H1 (cell line): ENCODE results near the gene UBL5. TPM values are rescaled to one million over a fixed set of nuclear protein-coding genes. Genes with fewer than 3 reads are reported as not detected.

Experiments used
- CTCF ChIA-PET: fragments of 300-600 bp; sonication (Branson Sonifier 250); formaldehyde crosslinking; loops from one replicate; lab custom pipeline; 2021; ENCODE audit not compliant: partially characterized antibody; lab: Charles Lee
- POLR2A ChIA-PET: fragments of 300-600 bp; sonication (Branson Sonifier 250); formaldehyde crosslinking; loops from one replicate; lab custom pipeline; 2021; ENCODE audit warnings: inconsistent platforms; ENCODE audit not compliant: partially characterized antibody; lab: Charles Lee
- DNase-seq, 2 experiments: peaks; one replicate each; pipeline versions ENCODE4 v3.0.0 to v3.0.0-alpha.2; 2010 to 2022; ENCODE audit warnings: low spot score in 2 of 2, low read depth in 1 of 2, mixed read lengths in 1 of 2
- FAIRE-seq: peaks from 2 replicates; lab custom pipeline; 2011; peaks lifted over from hg19 to GRCh38; lab: Jason Lieb, UNC
- H2AFZ ChIP-seq: 2 replicates; pipeline ENCODE4 v1.8.1; 2012; ENCODE audit warnings: low read length, inconsistent platforms
- H2AK5ac ChIP-seq: 2 replicates; pipeline ENCODE4 v1.6.1; 2013; ENCODE audit warnings: low read depth, low read length
- H2BK120ac ChIP-seq: replicated peaks from 2 replicates; pipeline ENCODE3; 2013; ENCODE audit warnings: low read depth, low read length, inconsistent platforms
- H2BK12ac ChIP-seq: 2 replicates; pipeline ENCODE4 v1.6.1; 2013; ENCODE audit warnings: low read depth, low read length
- H2BK15ac ChIP-seq: 2 replicates; pipeline ENCODE4 v1.6.1; 2013; ENCODE audit warnings: low read length
- H2BK20ac ChIP-seq: 2 replicates; pipeline ENCODE4 v1.6.1; 2013; ENCODE audit warnings: low read length
- H2BK5ac ChIP-seq: 2 replicates; pipeline ENCODE4 v1.6.1; 2013; ENCODE audit warnings: low read depth, low read length
- H3K14ac ChIP-seq: 2 replicates; pipeline ENCODE4 v1.6.1; 2013; ENCODE audit warnings: inconsistent platforms; ENCODE audit not compliant: insufficient read length
- H3K18ac ChIP-seq: 2 replicates; pipeline ENCODE4 v1.6.1; 2013; ENCODE audit warnings: low read length; ENCODE audit errors: extremely low read depth
- H3K23ac ChIP-seq: 2 replicates; pipeline ENCODE4 v1.6.1; 2013; ENCODE audit warnings: inconsistent platforms; ENCODE audit not compliant: insufficient read length
- H3K23me2 ChIP-seq: 2 replicates; pipeline ENCODE4 v1.6.1; 2013; ENCODE audit warnings: low read depth, low read length
- H3K27ac ChIP-seq: 2 replicates; pipeline ENCODE4 v1.6.1; 2011; ENCODE audit warnings: low read depth, low read length, inconsistent platforms
- H3K27me3 ChIP-seq, 4 experiments: replicated peaks in 1 of 4; 1 replicate in 1 of 4; 2 replicates in 3 of 4; pipeline versions ENCODE4 v1.6.1 to v1.8.1; 2011 to 2013; ENCODE audit warnings: low read length in 3 of 4, mild to moderate bottlenecking in 3 of 4, inconsistent platforms in 2 of 4, mixed read lengths in 2 of 4, moderate library complexity in 1 of 4; ENCODE audit not compliant: control insufficient read depth in 3 of 4, insufficient read depth in 3 of 4; ENCODE audit errors: extremely low read depth in 1 of 4
- H3K36me3 ChIP-seq, 4 experiments: 2 replicates each; pipeline versions ENCODE4 v1.6.1 to v1.8.1; 2011 to 2013; ENCODE audit warnings: mild to moderate bottlenecking in 4 of 4, low read length in 3 of 4, moderate library complexity in 2 of 4, control low read depth in 1 of 4, inconsistent platforms in 1 of 4; ENCODE audit not compliant: insufficient read depth in 4 of 4, control insufficient read depth in 2 of 4
- H3K4ac ChIP-seq: replicated peaks from 2 replicates; pipeline ENCODE3; 2013; ENCODE audit warnings: low read length, low read depth, mixed read lengths, inconsistent platforms; ENCODE audit not compliant: insufficient read length
- H3K4me1 ChIP-seq, 4 experiments: replicated peaks in 1 of 4; 1 replicate in 1 of 4; 2 replicates in 3 of 4; pipeline versions ENCODE4 v1.6.1 to v1.8.1; 2011 to 2013; ENCODE audit warnings: low read length in 3 of 4, inconsistent platforms in 2 of 4, mixed read lengths in 1 of 4; ENCODE audit not compliant: insufficient read depth in 4 of 4, control insufficient read depth in 3 of 4
- H3K4me2 ChIP-seq, 2 experiments: 2 replicates each; pipeline versions ENCODE4 v1.6.1 to v1.8.1; 2011 to 2013; ENCODE audit warnings: low read depth in 2 of 2, low read length in 2 of 2, control low read depth in 1 of 2, inconsistent platforms in 1 of 2, mild to moderate bottlenecking in 1 of 2; ENCODE audit not compliant: insufficient read depth in 1 of 2
- H3K4me3 ChIP-seq, 4 experiments: fragments of 200-600, 300-600 bp in 1 of 4; sonication (generic), shearing (Covaris generic), sonication (Bioruptor Twin) in 1 of 4; 2 replicates each; pipeline versions ENCODE4 v1.5.1 to v1.8.1; 2011 to 2016; ENCODE audit warnings: low read length in 4 of 4, low read depth in 3 of 4, control low read depth in 2 of 4, inconsistent platforms in 2 of 4, mild to moderate bottlenecking in 2 of 4, mixed read lengths in 1 of 4, moderate library complexity in 1 of 4; ENCODE audit not compliant: insufficient read depth in 2 of 4; ENCODE audit errors: extremely low read depth in 1 of 4
- H3K56ac ChIP-seq: replicated peaks from 2 replicates; pipeline ENCODE3; 2013; ENCODE audit warnings: low read depth, mild to moderate bottlenecking, mixed read lengths, low read length, inconsistent platforms; ENCODE audit not compliant: insufficient read length
- H3K79me1 ChIP-seq: 2 replicates; pipeline ENCODE4 v1.6.1; 2013; ENCODE audit warnings: low read depth, low read length, control low read depth
- H3K79me2 ChIP-seq, 2 experiments: 2 replicates each; pipeline versions ENCODE4 v1.6.1 to v1.8.1; 2012 to 2013; ENCODE audit warnings: low read length in 2 of 2, mild to moderate bottlenecking in 2 of 2, inconsistent platforms in 1 of 2; ENCODE audit not compliant: insufficient read depth in 2 of 2, control insufficient read depth in 1 of 2
- H3K9ac ChIP-seq, 4 experiments: replicated peaks in 1 of 4; 1 replicate in 1 of 4; 2 replicates in 3 of 4; pipeline versions ENCODE4 v1.6.1 to v1.8.1; 2011 to 2013; ENCODE audit warnings: low read depth in 3 of 4, low read length in 3 of 4, control low read depth in 2 of 4, mild to moderate bottlenecking in 2 of 4, moderate library complexity in 2 of 4, inconsistent platforms in 1 of 4; ENCODE audit errors: extremely low read depth in 1 of 4
- H3K9me3 ChIP-seq, 2 experiments: 2 replicates each; pipeline versions ENCODE4 v1.6.1 to v1.8.1; 2012 to 2013; ENCODE audit warnings: mild to moderate bottlenecking in 2 of 2, moderate library complexity in 2 of 2, control low read depth in 1 of 2, inconsistent platforms in 1 of 2, low read depth in 1 of 2, low read length in 1 of 2, mixed read lengths in 1 of 2; ENCODE audit not compliant: insufficient read depth in 2 of 2
- H4K20me1 ChIP-seq, 2 experiments: replicated peaks in 1 of 2; 2 replicates each; pipeline versions ENCODE3 to v1.8.1; 2011 to 2013; ENCODE audit warnings: inconsistent platforms in 2 of 2, low read length in 2 of 2, mild to moderate bottlenecking in 1 of 2; ENCODE audit not compliant: insufficient read depth in 2 of 2, control insufficient read depth in 1 of 2
- H4K5ac ChIP-seq: 2 replicates; pipeline ENCODE4 v1.6.1; 2013; ENCODE audit warnings: low read length, low read depth, mixed read lengths, inconsistent platforms; ENCODE audit not compliant: insufficient read length
- H4K8ac ChIP-seq: 2 replicates; pipeline ENCODE4 v1.8.0; 2013; ENCODE audit warnings: mild to moderate bottlenecking, moderate library complexity, low read length, inconsistent platforms; ENCODE audit not compliant: insufficient read depth; ENCODE audit errors: extremely low read depth
- H4K91ac ChIP-seq: replicated peaks from 2 replicates; pipeline ENCODE3; 2013; ENCODE audit warnings: low read length, mixed read lengths, inconsistent platforms; ENCODE audit not compliant: insufficient read length
- CEBPB ChIP-seq: IDR thresholded peaks from 2 replicates; pipeline ENCODE4 v1.6.1; 2012; ENCODE audit warnings: low read depth, low read length
- CHD1 ChIP-seq: IDR thresholded peaks from 2 replicates; pipeline ENCODE4 v1.6.1; 2012; ENCODE audit warnings: low read depth, low read length, improper control_type of control experiment
- EGR1 ChIP-seq: IDR thresholded peaks from 2 replicates; pipeline ENCODE4 v1.6.1; 2011; ENCODE audit warnings: low read depth, low read length, borderline replicate concordance
- JUND ChIP-seq: IDR thresholded peaks from 2 replicates; pipeline ENCODE4 v1.6.1; 2011; ENCODE audit warnings: mild to moderate bottlenecking, improper control_type of control experiment, low read length
- RFX5 ChIP-seq: IDR thresholded peaks from 2 replicates; pipeline ENCODE4 v1.6.1; 2011; ENCODE audit warnings: low read depth, low read length, improper control_type of control experiment, borderline replicate concordance
- RNF2 ChIP-seq: fragments of 200-900, 300-1000 bp; sonication (generic); IDR thresholded peaks from 2 replicates; pipeline ENCODE4 v1.7.1; 2016; ENCODE audit warnings: borderline replicate concordance, low read depth, mild to moderate bottlenecking, antibody characterized with exemption, low read length; ENCODE audit not compliant: poor library complexity, severe bottlenecking; ENCODE audit errors: missing control alignments
- SAP30 ChIP-seq: fragments of 300-600 bp; sonication (generic); IDR thresholded peaks from 2 replicates; pipeline ENCODE4 v1.7.1; 2012; ENCODE audit warnings: low read length, moderate library complexity, mild to moderate bottlenecking, inconsistent platforms; ENCODE audit not compliant: insufficient read depth, insufficient replicate concordance
- SIN3A ChIP-seq, 2 experiments: IDR thresholded peaks in 1 of 2; conservative IDR thresholded peaks in 1 of 2; 2 replicates each; pipeline ENCODE4 v1.6.1; 2011 to 2012; ENCODE audit warnings: low read length in 2 of 2, improper control_type of control experiment in 1 of 2, low read depth in 1 of 2, mild to moderate bottlenecking in 1 of 2
- SIX5 ChIP-seq: IDR thresholded peaks from 2 replicates; pipeline ENCODE4 v1.6.1; 2011; ENCODE audit warnings: mild to moderate bottlenecking, low read depth, low read length
- TCF12 ChIP-seq: IDR thresholded peaks from 2 replicates; pipeline ENCODE4 v1.6.1; 2011; ENCODE audit warnings: low read depth, mild to moderate bottlenecking, low read length
- WGBS, 2 experiments: shearing (Covaris generic) in 1 of 2; methylation state at CpG; one replicate each; pipeline versions ENCODE4 v1.1.6 to v1.1.7; 2013 to 2015; ENCODE audit warnings: low lambda C conversion rate in 2 of 2, mixed read lengths in 2 of 2, inconsistent platforms in 1 of 2, low coverage in 1 of 2, missing lambda C conversion rate in 1 of 2; ENCODE audit not compliant: insufficient replicate concordance in 2 of 2, insufficient coverage in 1 of 2, insufficient read length in 1 of 2; ENCODE audit errors: extremely low coverage in 1 of 2, missing lambda C conversion rate in 1 of 2; 5-methylcytosine and 5-hydroxymethylcytosine counted together
- polyA plus RNA-seq, 7 experiments: library from polyadenylated mRNA; depleted of rRNA in 3 of 7; stranded (reverse) in 5 of 7; unstranded in 2 of 7; fragments of >200 nt in 5 of 7; fragments of 200-250 nt in 2 of 7; gene quantifications; 1 replicate in 5 of 7; 2 replicates in 1 of 7; 4 replicates in 1 of 7; pipeline versions ENCODE4 v1.2.1 to v1.2.3, GENCODE V29; 2011 to 2013; ENCODE audit warnings: missing spikeins in 2 of 7, mixed read lengths in 2 of 7
- total RNA-seq: library from RNA; stranded (reverse); fragmentation: NEBNext Ultra II Directional; extraction: Animal tissue kit (Norgen Biotek cat#: 25700); gene quantifications from 2 replicates; pipeline ENCODE4 v1.2.1, GENCODE V29; 2021
- TF ChIP-seq, protein P1 (sequence below): IDR thresholded peaks from 2 replicates; pipeline ENCODE4 v1.6.1; 2012; ENCODE audit warnings: inconsistent platforms

Gene UBL5
- total and polyA plus RNA-seq, 2 of the 8 experiments (the other 6 are each of a cell fraction or from before 2014, with no cell fraction given), result 416 to 1,209 TPM

DNA sequence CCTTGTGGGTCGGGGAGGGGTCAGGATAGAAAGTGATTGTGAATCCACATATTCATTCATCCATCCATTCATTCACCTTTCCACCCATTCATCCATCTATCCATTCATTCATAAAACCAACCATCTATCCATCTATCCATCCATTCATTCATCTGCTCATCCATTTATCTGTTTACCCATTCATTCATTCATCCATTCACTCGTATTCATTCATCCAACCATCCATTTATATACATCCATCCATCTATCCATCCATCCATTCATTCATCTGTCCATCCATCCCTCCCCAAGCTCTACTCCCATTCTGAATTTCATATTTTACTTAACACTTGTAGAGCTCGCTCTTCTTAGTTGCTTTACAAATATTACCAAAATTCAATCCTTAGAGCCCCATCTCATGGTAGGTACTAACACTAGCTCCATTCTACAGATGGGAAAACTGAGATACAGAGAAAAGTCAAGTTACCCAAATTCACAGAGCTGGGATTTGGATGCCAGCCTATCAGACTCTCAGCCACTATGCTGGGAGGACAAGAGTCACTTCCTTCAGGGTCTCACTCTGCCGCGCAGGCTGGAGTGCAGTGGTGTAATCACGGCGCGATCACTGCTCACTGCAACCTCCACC is 45.0 kb downstream of the UBL5 start:
- no peak overlapping the region for H2BK20ac ChIP-seq
- WGBS, 2 experiments, result 95 to 100% methylated on average over 1 to 5 of the region's 8 CpGs
- no peaks in the 10 kb centered on the region for H3K9me3 ChIP-seq
- H4K91ac ChIP-seq, result no peak overlapping the region
- CTCF ChIA-PET, result interaction anchor here (0.6 to 1.8 kb wide), 5 partner anchors 10 to 1023 kb away, joined by 3 to 5 read pairs (median 3); no protein-coding TSS in a partner anchor
- no peaks in the 10 kb centered on the region; the same call in 1 of the 2 replicates for H3K79me1 ChIP-seq
- H3K9ac ChIP-seq, result no peak overlapping the region
- FAIRE-seq, result no peak
- H2BK15ac ChIP-seq, result no peak overlapping the region
- peaks cover 0 to 3% of the 10 kb centered on the region in 2 experiments for H4K20me1 ChIP-seq
- POLR2A ChIA-PET, result interaction anchor here (0.6 to 2.3 kb wide), 6 partner anchors 10 to 127 kb away, joined by 3 to 6 read pairs (median 4); no protein-coding TSS in a partner anchor
- no peak overlapping the region for H3K4ac ChIP-seq
- H2BK5ac ChIP-seq, result no peak overlapping the region
- H2BK12ac ChIP-seq, result no peak overlapping the region
- TF ChIP-seq CEBPB (no peak), EGR1 (no peak), CHD1 (no peak), RFX5 (no peak), SIN3A (conservative IDR thresholded peaks at IDR 0.05 in 1 of 2, IDR thresholded peaks at IDR 0.05 in 1 of 2; ENCODE audit: low read depth in 1 of 2, low read length in 2 of 2) (no peak), TCF12 (no peak), JUND (no peak), RNF2 (no peak), SAP30 (no peak), SIX5 (no peak)
- TF ChIP-seq, protein P1, sequence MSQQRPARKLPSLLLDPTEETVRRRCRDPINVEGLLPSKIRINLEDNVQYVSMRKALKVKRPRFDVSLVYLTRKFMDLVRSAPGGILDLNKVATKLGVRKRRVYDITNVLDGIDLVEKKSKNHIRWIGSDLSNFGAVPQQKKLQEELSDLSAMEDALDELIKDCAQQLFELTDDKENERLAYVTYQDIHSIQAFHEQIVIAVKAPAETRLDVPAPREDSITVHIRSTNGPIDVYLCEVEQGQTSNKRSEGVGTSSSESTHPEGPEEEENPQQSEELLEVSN, result no peak
- TF ChIP-seq, all 59 proteins: peak for 0
- Histone ChIP-seq H3K56ac (no peak overlapping the region), H2BK120ac (no peak overlapping the region), H3K4me3 (no peak overlapping the region), H3K4me1 (no peaks in the 10 kb centered on the region; a peak in 1 of 7 replicates), H3K23me2 (peaks cover 2% of the 10 kb centered on the region; the same call in 1 of the 2 replicates), H3K27me3 (no peaks in the 10 kb centered on the region), H3K27ac (no peak overlapping the region), H3K23ac (no peak overlapping the region), H3K14ac (no peak overlapping the region), H4K5ac (no peak overlapping the region), H3K18ac (no peak overlapping the region), H3K36me3 (no peaks in the 10 kb centered on the region; a peak in 1 of 8 replicates), H3K4me2 (no peak overlapping the region), H2AK5ac (no peak overlapping the region), H2AFZ (no peak overlapping the region), H4K8ac (peak overlapping the region; percentile 46; the same call in 1 of the 2 replicates), H3K79me2 (no peaks in the 10 kb centered on the region)
- DNase-seq, result no peak
